GM12872 (cell line): ENCODE data around the gene NSMF.

ENCODE experiments used
- TF ChIP-seq, protein P1 (sequence below): IDR thresholded peaks from 3 replicates; pipeline ENCODE4 v1.5.1; 2011; ENCODE audit warnings: low read depth, mild to moderate bottlenecking, low read length, moderate library complexity; ENCODE audit not compliant: insufficient read depth

Gene NSMF

DNA sequence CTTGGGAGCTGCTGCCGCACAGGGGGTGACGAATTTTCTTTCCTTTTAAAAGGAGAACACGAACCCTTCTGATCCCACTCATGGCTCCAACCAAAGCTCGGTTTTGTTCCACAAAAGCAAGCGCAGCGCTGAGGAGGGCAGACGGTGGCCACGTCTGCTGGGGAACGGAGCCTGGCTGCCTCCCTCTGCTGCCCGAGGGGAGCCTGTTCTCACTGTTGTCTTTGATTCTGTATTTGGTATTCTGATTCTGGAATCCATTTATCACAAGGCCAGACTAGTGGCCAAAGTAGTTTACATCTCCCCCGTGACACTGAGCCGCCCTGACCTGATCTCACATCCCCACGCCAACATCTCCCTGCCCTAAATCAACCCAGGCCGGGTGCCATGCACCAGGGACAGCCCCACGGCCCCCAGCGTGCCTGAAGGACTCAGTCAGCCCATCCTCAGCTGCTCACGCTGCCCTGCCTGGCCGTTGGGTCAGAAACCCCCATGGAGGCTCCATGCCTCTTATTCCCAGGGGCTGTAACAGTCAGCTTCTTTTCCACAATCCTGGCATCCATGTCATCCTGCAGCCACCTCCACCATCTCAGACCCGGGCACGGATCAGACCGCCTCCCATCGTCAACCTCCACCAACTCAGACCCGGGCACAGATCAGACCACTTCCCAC is 6.7 kb upstream of the NSMF start:
- TF ChIP-seq, protein P1, sequence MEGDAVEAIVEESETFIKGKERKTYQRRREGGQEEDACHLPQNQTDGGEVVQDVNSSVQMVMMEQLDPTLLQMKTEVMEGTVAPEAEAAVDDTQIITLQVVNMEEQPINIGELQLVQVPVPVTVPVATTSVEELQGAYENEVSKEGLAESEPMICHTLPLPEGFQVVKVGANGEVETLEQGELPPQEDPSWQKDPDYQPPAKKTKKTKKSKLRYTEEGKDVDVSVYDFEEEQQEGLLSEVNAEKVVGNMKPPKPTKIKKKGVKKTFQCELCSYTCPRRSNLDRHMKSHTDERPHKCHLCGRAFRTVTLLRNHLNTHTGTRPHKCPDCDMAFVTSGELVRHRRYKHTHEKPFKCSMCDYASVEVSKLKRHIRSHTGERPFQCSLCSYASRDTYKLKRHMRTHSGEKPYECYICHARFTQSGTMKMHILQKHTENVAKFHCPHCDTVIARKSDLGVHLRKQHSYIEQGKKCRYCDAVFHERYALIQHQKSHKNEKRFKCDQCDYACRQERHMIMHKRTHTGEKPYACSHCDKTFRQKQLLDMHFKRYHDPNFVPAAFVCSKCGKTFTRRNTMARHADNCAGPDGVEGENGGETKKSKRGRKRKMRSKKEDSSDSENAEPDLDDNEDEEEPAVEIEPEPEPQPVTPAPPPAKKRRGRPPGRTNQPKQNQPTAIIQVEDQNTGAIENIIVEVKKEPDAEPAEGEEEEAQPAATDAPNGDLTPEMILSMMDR: no peak

DNA sequence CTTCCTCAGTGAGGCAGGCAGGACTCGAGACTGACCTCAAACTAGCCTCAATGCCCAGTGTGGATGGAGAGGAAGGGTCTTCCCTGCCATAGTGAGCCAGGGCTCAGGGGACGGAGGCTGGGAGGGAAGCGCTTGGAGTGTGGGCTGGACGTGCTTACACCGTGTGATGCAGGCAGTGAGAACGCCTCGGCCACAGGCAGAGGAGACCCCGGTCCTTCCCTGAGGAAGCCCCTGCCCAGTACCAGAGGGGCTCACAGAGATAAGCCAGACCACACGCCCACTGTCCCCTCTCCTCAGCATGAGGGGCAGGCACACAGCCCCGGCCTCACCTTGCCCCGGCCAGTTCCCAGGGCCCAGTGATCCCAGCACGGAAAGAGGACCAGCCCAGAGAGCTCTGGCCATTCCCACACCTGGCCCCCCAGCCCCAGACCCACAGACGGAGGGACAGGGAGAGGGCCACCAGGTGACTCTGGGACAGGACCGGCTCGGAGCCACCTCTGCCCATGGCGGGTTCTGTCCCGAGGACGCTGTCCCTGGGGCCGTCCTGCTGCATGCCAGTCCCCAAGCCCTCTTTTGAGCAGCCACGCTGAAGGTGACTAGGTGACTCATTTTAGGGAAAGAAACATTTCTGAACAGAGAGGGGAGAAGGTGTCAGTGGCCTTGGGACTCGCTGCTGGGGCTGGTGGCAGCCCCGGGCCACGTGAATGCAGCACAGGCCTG is 6.0 kb upstream of the NSMF start:
- TF ChIP-seq, protein P1: no peak

- TF ChIP-seq, protein P1: no peak
These were observed 5.3 kb upstream of the NSMF start for GRCh38 chr9:137464291-137464999.

DNA sequence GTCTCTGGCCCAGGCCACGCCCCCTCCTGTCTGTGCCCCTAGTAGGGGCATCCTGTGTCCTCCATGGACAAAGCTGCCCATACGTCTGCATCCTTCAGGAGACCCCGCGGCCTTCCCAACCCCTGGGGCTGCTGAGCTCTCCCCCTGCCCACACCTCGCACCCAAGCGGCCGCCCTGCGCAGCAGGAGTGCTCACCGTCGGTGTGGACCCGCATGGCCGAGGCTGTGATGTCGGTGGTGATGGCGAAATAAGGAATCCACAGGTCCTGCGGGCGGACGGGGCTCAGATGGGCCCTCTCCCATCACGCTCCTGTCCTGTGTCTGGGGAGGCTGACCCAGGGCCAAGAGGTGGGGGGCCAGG is 4.8 kb upstream of the NSMF start:
- TF ChIP-seq, protein P1: no peak

GRCh38 chr9:137462986-137463930 is 4.1 kb upstream of the NSMF start:
- TF ChIP-seq, protein P1: no peak

DNA sequence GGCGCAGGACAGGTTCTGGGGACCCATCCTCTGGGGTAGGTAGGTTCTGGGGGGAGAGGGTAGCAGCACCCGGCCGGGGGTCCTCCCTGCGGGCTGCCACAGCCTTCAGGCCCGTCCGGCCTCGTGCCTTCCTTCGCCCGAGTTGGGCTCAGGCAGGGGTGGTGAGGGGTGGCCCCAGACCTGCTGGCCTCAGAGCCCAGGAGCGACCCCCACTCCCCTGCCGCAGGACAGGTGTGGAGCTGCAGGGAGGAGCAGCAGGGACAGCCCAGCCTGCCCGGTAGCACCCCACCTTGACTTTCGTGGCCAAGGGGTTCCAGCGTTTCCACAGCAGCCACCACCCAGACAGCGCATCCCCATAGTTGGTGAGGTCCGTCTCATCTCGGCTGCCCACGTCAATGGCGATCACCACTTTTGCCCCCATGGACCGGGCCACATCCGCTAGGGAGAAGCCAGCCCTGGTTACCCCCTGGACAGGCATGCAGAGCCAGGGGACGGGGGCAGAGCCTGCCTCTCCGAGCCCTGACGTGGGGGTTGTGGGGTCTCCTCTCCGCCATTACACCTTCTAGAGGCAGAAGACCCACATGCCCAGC is 3.4 kb upstream of the NSMF start:
- TF ChIP-seq, protein P1: no peak
